HL-60 (cell line): Measurements from ENCODE around the gene SPIRE1.

Source experiments
- DNase-seq, 2 experiments: peaks; one replicate each; pipeline ENCODE4 v3.0.0-alpha.2; 2010 to 2020; ENCODE audit warnings: low read depth in 1 of 2, low spot score in 1 of 2
- H3K27ac ChIP-seq: fragments of 250-450 bp; sonication (Bioruptor Pico); replicated peaks from 2 replicates; pipeline ENCODE4 v1.5.1; 2020; ENCODE audit warnings: mild to moderate bottlenecking, moderate library complexity
- H3K27me3 ChIP-seq: fragments of 250-450 bp; sonication (Bioruptor Pico); 2 replicates; pipeline ENCODE4 v1.5.1; 2021; ENCODE audit warnings: mild to moderate bottlenecking, moderate library complexity; ENCODE audit not compliant: insufficient read depth, poor library complexity, severe bottlenecking
- H3K4me3 ChIP-seq: replicated peaks from 2 replicates; pipeline ENCODE4 v1.5.1; 2011; ENCODE audit warnings: mild to moderate bottlenecking, control low read depth, low read length; ENCODE audit not compliant: insufficient read depth
- GABPA ChIP-seq: IDR thresholded peaks from 2 replicates; pipeline ENCODE4 v1.6.1; 2012; ENCODE audit warnings: low read depth
- POLR2AphosphoS5 ChIP-seq: IDR thresholded peaks from 2 replicates; pipeline ENCODE4 v1.6.1; 2012; ENCODE audit warnings: low read depth
- SPI1 ChIP-seq: IDR thresholded peaks from 2 replicates; pipeline ENCODE4 v1.6.1; 2012; ENCODE audit warnings: low read depth, mild to moderate bottlenecking, borderline replicate concordance
- TF ChIP-seq, protein P1 (sequence below): IDR thresholded peaks from one replicate; pipeline ENCODE4 v1.5.1; 2011; ENCODE audit warnings: low read length, control low read depth, inconsistent platforms; ENCODE audit not compliant: insufficient read depth
- TF ChIP-seq, protein P2 (sequence below): IDR thresholded peaks from 2 replicates; pipeline ENCODE4 v1.6.1; 2012; ENCODE audit warnings: low read depth; ENCODE audit not compliant: insufficient replicate concordance

Gene SPIRE1

DNA sequence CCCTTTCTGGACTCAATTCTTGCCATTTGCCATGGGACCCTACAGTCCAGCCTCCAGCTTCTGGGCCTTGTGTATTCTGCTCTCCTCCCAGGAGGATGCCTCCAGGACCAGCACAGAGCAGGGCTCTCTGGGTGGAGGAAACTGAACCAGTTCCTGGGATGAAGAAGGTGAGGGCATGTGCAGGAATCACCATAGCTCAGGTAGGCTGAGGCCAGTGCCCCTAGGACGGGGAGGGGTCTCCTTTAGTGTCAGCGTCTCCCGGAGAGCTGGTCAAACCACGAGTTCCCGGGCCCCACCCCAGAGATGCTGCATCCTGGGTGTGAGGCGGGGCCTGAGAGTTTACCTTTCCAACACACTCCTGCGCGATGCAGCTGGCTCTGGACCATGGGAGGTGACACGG, 256.0 kb downstream of the SPIRE1 start:
- DNase-seq, result no peak
- no peak overlapping the region for H3K4me3 ChIP-seq
- TF ChIP-seq, protein P1, sequence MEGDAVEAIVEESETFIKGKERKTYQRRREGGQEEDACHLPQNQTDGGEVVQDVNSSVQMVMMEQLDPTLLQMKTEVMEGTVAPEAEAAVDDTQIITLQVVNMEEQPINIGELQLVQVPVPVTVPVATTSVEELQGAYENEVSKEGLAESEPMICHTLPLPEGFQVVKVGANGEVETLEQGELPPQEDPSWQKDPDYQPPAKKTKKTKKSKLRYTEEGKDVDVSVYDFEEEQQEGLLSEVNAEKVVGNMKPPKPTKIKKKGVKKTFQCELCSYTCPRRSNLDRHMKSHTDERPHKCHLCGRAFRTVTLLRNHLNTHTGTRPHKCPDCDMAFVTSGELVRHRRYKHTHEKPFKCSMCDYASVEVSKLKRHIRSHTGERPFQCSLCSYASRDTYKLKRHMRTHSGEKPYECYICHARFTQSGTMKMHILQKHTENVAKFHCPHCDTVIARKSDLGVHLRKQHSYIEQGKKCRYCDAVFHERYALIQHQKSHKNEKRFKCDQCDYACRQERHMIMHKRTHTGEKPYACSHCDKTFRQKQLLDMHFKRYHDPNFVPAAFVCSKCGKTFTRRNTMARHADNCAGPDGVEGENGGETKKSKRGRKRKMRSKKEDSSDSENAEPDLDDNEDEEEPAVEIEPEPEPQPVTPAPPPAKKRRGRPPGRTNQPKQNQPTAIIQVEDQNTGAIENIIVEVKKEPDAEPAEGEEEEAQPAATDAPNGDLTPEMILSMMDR, result no peak
- TF ChIP-seq, protein P2, sequence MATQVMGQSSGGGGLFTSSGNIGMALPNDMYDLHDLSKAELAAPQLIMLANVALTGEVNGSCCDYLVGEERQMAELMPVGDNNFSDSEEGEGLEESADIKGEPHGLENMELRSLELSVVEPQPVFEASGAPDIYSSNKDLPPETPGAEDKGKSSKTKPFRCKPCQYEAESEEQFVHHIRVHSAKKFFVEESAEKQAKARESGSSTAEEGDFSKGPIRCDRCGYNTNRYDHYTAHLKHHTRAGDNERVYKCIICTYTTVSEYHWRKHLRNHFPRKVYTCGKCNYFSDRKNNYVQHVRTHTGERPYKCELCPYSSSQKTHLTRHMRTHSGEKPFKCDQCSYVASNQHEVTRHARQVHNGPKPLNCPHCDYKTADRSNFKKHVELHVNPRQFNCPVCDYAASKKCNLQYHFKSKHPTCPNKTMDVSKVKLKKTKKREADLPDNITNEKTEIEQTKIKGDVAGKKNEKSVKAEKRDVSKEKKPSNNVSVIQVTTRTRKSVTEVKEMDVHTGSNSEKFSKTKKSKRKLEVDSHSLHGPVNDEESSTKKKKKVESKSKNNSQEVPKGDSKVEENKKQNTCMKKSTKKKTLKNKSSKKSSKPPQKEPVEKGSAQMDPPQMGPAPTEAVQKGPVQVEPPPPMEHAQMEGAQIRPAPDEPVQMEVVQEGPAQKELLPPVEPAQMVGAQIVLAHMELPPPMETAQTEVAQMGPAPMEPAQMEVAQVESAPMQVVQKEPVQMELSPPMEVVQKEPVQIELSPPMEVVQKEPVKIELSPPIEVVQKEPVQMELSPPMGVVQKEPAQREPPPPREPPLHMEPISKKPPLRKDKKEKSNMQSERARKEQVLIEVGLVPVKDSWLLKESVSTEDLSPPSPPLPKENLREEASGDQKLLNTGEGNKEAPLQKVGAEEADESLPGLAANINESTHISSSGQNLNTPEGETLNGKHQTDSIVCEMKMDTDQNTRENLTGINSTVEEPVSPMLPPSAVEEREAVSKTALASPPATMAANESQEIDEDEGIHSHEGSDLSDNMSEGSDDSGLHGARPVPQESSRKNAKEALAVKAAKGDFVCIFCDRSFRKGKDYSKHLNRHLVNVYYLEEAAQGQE, result no peak
- TF ChIP-seq GABPA (no peak), POLR2AphosphoS5 (no peak), SPI1 (no peak)
- peaks cover 43% of the 10 kb centered on the region for H3K27me3 ChIP-seq
- H3K27ac ChIP-seq, result no peak overlapping the region

DNA sequence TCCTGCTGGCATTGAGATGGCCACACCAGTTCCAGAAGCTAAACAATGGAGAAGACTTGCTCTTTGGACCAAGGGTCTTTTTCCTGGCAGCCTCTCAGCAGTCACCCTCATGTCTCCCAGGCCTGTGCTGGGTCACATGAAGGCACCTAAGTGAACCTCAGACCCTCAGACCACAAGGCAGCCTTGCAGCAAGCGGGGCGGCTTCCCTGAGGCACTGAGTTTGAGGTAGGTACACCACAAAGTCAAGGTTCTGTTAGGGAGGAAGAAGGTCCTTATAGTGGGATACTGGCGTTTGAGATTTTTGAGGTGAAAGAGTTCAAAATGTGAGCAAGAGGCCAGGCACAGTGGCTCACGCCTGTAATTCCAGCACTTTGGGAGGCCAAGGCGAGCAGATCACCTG, 258.7 kb downstream of the SPIRE1 start:
- peaks cover 27% of the 10 kb centered on the region for H3K27me3 ChIP-seq
- no peak for TF ChIP-seq GABPA
- TF ChIP-seq, protein P2, result no peak
- no peak for TF ChIP-seq SPI1
- DNase-seq, result no peak

DNA sequence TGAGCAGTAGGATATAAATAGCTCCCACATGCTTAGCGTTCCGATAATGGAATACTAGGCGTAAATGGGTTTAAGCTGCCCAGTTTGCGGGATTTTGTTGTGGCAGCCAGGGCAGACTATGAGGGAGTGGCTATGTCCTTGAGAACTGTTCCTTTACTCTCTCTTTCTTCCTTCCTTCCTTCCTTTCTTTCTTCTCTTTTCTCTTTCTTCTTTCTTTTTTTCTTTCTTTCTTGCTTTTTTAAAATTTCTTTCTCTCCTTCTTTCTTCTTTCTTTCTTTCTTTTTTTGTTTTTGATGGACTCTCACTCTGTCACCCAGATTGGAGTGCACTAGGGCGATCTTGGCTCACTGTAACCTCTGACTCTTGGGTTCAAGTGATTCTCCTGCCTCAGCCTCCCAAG, 259.3 kb downstream of the SPIRE1 start:
- Histone ChIP-seq H3K27ac (no peak overlapping the region), H3K27me3 (peaks cover 24% of the 10 kb centered on the region), H3K4me3 (no peak overlapping the region)
- no peak for TF ChIP-seq SPI1
- TF ChIP-seq, protein P1, result no peak
- DNase-seq, result no peak

More for the DNA sequence above, 258.7 kb downstream of the SPIRE1 start:
- H3K4me3 ChIP-seq, result no peak overlapping the region
- H3K27ac ChIP-seq, result no peak overlapping the region

DNA sequence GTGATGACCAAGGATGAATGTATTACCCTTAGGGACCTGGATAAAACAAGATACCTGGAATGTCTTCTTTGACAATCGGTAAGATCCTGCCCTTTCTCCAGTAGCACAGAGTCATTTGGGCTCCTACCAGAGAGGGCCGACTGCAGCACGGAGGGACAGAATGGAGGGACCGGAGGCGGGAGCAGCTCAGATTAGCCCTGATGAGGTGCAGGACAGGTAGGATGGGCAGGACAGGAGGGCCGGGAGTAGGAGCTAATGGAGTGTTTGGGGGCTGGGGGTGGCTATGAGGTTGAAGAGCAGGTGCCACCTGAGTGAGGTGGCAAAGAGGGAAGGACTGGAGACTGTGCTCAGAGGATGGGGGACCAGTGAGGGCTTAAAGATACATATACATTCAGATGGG, 260.1 kb downstream of the SPIRE1 start:
- no peak for DNase-seq
- TF ChIP-seq, protein P2, result no peak
- TF ChIP-seq, protein P1, result no peak
- TF ChIP-seq SPI1 (no peak), POLR2AphosphoS5 (no peak), GABPA (no peak)
- Histone ChIP-seq H3K27ac (no peak overlapping the region), H3K27me3 (peaks cover 23% of the 10 kb centered on the region), H3K4me3 (no peak overlapping the region)
